IPS-18a (cell line): ENCODE data around the gene WDR74.
A peak's percentile ranks its signal among the peaks of the same experiment; 100 is the strongest.
"Not testable (repeated sequence)": the region's sequence is repeated elsewhere in the genome, so short reads cannot be mapped to it uniquely, and the experiment has no call there.

Experiments
- H3K27ac ChIP-seq: one replicate; pipeline ENCODE4 v1.5.1; 2013; ENCODE audit warnings: low read length
- H3K27me3 ChIP-seq: one replicate; pipeline ENCODE4 v1.6.1; 2013; ENCODE audit warnings: mild to moderate bottlenecking, low read length; ENCODE audit not compliant: control insufficient read depth, insufficient read depth
- H3K36me3 ChIP-seq: one replicate; pipeline ENCODE4 v1.6.1; 2013; ENCODE audit warnings: low read depth, low read length; ENCODE audit not compliant: control insufficient read depth
- H3K4me1 ChIP-seq: one replicate; pipeline ENCODE4 v1.6.1; 2013; ENCODE audit warnings: low read depth, low read length; ENCODE audit not compliant: control insufficient read depth
- H3K4me3 ChIP-seq: one replicate; pipeline ENCODE4 v1.5.1; 2013; ENCODE audit warnings: low read length
- H3K9ac ChIP-seq: one replicate; pipeline ENCODE4 v1.6.1; 2013; ENCODE audit warnings: mild to moderate bottlenecking, low read length, moderate library complexity
- H3K9me3 ChIP-seq: one replicate; pipeline ENCODE4 v1.6.1; 2013; ENCODE audit warnings: low read depth, low read length; ENCODE audit not compliant: control insufficient read depth

The WDR74 gene

GRCh38 chr11:62879235-62879978, 40.0 kb upstream of the WDR74 start:
- H3K27me3 ChIP-seq = no peaks in the 10 kb centered on the region
- peak overlapping the region; percentile 100 for H3K9ac ChIP-seq
- H3K36me3 ChIP-seq = peaks cover 67% of the 10 kb centered on the region
- H3K9me3 ChIP-seq = no peaks in the 10 kb centered on the region
- H3K4me1 ChIP-seq = peaks cover 28% of the 10 kb centered on the region
- H3K4me3 ChIP-seq = peak overlapping the region; percentile 89
- H3K27ac ChIP-seq = peak overlapping the region; percentile 26

- H3K4me3 ChIP-seq = no peak overlapping the region
- peaks cover 56% of the 10 kb centered on the region for H3K36me3 ChIP-seq
- no peaks in the 10 kb centered on the region for H3K9me3 ChIP-seq
- H3K4me1 ChIP-seq = peaks cover 13% of the 10 kb centered on the region
- H3K27ac ChIP-seq = no peak overlapping the region
- no peak overlapping the region for H3K9ac ChIP-seq
- H3K27me3 ChIP-seq = no peaks in the 10 kb centered on the region
These were observed 37.3 kb upstream of the WDR74 start for GRCh38 chr11:62876712-62877111.

- Histone ChIP-seq H3K9ac (no peak overlapping the region), H3K4me1 (peaks cover 13% of the 10 kb centered on the region), H3K27me3 (no peaks in the 10 kb centered on the region), H3K27ac (no peak overlapping the region), H3K4me3 (no peak overlapping the region), H3K36me3 (peaks cover 58% of the 10 kb centered on the region), H3K9me3 (no peaks in the 10 kb centered on the region)
These were observed 36.5 kb upstream of the WDR74 start for GRCh38 chr11:62875698-62876478.

- Histone ChIP-seq H3K27me3 (no peaks in the 10 kb centered on the region), H3K36me3 (peaks cover 56% of the 10 kb centered on the region), H3K4me3 (no peak overlapping the region), H3K27ac (no peak overlapping the region), H3K9me3 (no peaks in the 10 kb centered on the region), H3K4me1 (peaks cover 6% of the 10 kb centered on the region), H3K9ac (no peak overlapping the region)
These were observed 35.5 kb upstream of the WDR74 start for GRCh38 chr11:62874851-62875250.

- Histone ChIP-seq H3K36me3 (peaks cover 25% of the 10 kb centered on the region), H3K9ac (no peak overlapping the region), H3K27ac (no peak overlapping the region), H3K4me3 (no peak overlapping the region), H3K4me1 (peaks cover 11% of the 10 kb centered on the region), H3K9me3 (no peaks in the 10 kb centered on the region), H3K27me3 (no peaks in the 10 kb centered on the region)
These were observed 26.2 kb upstream of the WDR74 start for GRCh38 chr11:62865635-62866034.

- Histone ChIP-seq H3K4me1 (peaks cover 11% of the 10 kb centered on the region), H3K9me3 (no peaks in the 10 kb centered on the region), H3K27ac (no peak overlapping the region), H3K9ac (no peak overlapping the region), H3K36me3 (peaks cover 25% of the 10 kb centered on the region), H3K4me3 (no peak overlapping the region), H3K27me3 (no peaks in the 10 kb centered on the region)
These were observed 24.4 kb upstream of the WDR74 start for GRCh38 chr11:62863687-62864335.

- not testable (repeated sequence) for H3K9me3 ChIP-seq, H3K27me3 ChIP-seq, H3K4me3 ChIP-seq, H3K27ac ChIP-seq
- H3K36me3 ChIP-seq = peaks cover 19% of the 10 kb centered on the region
- H3K4me1 ChIP-seq = peaks cover 16% of the 10 kb centered on the region
- H3K9ac ChIP-seq = peak overlapping the region; percentile 12
These were observed 22.3 kb upstream of the WDR74 start for GRCh38 chr11:62861564-62862192.

GRCh38 chr11:62860835-62861563, 21.6 kb upstream of the WDR74 start:
- Histone ChIP-seq H3K9ac (no peak overlapping the region), H3K27me3 (no peaks in the 10 kb centered on the region), H3K4me1 (peaks cover 16% of the 10 kb centered on the region), H3K4me3 (no peak overlapping the region), H3K9me3 (no peaks in the 10 kb centered on the region), H3K36me3 (peaks cover 16% of the 10 kb centered on the region), H3K27ac (no peak overlapping the region)

- H3K27me3 ChIP-seq, H3K9me3 ChIP-seq, H3K27ac ChIP-seq, H3K4me3 ChIP-seq, H3K9ac ChIP-seq: not testable (repeated sequence)
- Histone ChIP-seq H3K4me1 (peaks cover 16% of the 10 kb centered on the region), H3K36me3 (peaks cover 22% of the 10 kb centered on the region)
These were observed 19.9 kb upstream of the WDR74 start for GRCh38 chr11:62859281-62859703.

GRCh38 chr11:62858201-62858600, 18.8 kb upstream of the WDR74 start:
- H3K9ac ChIP-seq = peak overlapping the region; percentile 98
- H3K4me3 ChIP-seq = peak overlapping the region; percentile 83
- H3K9me3 ChIP-seq = no peaks in the 10 kb centered on the region
- peak overlapping the region; percentile 61 for H3K27ac ChIP-seq
- peaks cover 23% of the 10 kb centered on the region for H3K36me3 ChIP-seq
- no peaks in the 10 kb centered on the region for H3K27me3 ChIP-seq
- peaks cover 22% of the 10 kb centered on the region for H3K4me1 ChIP-seq
